GM19099 (cell line): ENCODE data around the gene CDC42SE2.

Experiments
- POLR2A ChIP-seq: IDR thresholded peaks from 3 replicates; pipeline ENCODE4 v1.6.1; 2011; ENCODE audit warnings: low read depth; ENCODE audit not compliant: insufficient read length; ENCODE audit errors: extremely low read depth

The CDC42SE2 gene

DNA sequence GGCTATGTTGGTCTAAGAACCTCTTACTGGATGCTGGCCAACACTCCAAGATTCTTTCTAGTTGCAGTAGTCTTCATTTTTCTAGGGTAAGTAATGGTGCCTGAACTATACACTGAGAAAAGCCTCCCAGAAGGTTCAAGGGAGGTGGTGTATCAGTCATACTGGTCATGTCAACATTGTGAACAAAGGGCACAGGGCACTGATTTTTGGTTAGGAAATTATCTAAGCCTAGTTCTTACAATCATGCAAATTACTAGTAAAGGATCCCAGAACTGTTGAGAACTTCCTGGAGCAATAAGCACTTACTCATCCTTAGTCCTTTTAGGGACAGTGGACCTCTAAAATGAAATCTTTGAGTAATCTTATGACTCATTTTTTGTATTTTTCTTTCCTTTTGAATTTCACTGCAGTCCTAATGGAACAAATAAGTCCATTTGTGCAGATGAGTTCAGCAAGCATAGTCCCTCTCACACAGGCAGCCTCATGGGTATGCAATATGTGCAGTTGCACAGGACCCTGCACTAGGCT is 21.1 kb upstream of the CDC42SE2 start:
- no peak for TF ChIP-seq POLR2A

GRCh38 chr5:131245312-131245711 is 18.5 kb upstream of the CDC42SE2 start:
- no peak for TF ChIP-seq POLR2A

- TF ChIP-seq POLR2A: no peak
Observed at GRCh38 chr5:131245948-131246347, 17.9 kb upstream of the CDC42SE2 start.

- no peak for TF ChIP-seq POLR2A
Observed at GRCh38 chr5:131246504-131246903, 17.3 kb upstream of the CDC42SE2 start.

DNA sequence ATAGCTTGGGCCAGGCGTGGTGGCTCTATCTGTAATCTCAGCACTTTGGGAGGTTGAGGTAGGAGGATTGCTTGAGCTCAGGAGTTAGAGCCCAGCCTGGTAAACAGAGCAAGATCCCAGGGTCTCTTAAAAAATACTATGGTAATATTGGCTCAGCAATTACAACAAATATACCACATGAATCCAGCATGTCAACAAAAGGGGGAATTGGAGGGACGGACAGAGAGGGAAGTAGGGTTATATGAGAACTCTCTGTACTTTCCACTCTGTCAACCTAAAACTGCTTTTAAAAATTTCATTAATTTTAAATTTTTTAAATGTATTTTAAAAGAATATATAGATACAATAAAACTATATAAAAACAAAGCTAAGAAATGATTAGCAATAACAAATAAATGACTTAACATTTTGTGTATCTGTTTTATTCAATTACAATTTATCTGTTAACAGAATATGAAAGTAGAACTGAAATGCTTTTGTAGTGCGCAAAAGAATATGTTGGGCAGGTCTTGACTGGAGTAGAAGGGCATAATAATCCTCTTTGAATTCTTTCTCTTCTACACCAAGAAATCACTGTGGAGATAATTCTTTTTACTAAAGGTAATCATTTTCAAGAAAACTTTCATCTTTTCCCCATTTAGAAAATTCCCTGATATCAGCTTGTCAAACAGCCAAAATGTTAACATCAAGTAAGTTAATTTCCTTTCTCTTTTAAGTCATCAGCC is 12.9 kb upstream of the CDC42SE2 start:
- no peak for TF ChIP-seq POLR2A

DNA sequence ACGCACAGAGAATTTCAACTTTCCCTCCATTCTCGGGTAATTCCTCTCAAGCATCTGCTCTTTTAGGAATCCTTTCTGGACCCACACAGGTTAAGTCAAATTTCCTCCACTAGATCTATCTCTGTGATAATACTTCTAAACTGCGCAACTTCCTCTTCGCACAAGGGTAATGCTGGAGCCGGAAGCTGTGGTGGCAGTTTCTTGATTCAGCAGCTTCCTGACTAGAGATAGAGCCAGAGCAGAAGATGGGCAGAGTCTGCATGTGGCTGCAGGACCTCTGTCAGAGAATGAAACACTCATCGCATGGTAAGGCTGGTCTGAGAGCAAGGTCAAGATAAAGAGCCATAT is 11.1 kb upstream of the CDC42SE2 start:
- TF ChIP-seq POLR2A: peak; percentile 76

- TF ChIP-seq POLR2A: no peak
Observed at GRCh38 chr5:131254741-131255140, 9.1 kb upstream of the CDC42SE2 start.

- no peak for TF ChIP-seq POLR2A
Observed at GRCh38 chr5:131256507-131256823, 7.4 kb upstream of the CDC42SE2 start.

DNA sequence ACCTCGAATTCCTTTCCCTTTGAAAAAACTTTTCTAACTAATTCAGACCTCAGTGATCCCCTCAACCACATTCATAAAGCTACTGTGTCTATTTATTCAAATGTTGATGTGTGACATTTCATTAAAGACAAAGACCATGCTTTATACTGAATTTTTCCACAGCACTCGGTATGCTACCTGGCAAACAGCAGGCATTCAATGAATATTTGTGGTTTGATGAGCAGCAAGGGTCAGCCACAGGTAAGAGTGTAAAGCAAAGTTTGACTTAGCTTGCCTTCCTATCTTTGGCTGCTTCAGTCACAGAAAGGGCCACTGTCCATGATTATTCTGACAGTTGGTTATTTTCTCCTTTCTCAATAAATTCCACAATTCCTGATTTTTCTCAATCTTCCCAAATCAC is 5.1 kb upstream of the CDC42SE2 start:
- no peak for TF ChIP-seq POLR2A

GRCh38 chr5:131259326-131259725 is 4.5 kb upstream of the CDC42SE2 start:
- TF ChIP-seq POLR2A: no peak

- TF ChIP-seq POLR2A: no peak
Observed at GRCh38 chr5:131260895-131261294, 3.0 kb upstream of the CDC42SE2 start.

- no peak for TF ChIP-seq POLR2A
Observed at GRCh38 chr5:131261483-131261882, 2.4 kb upstream of the CDC42SE2 start.

GRCh38 chr5:131262953-131263541 is 806 bp upstream of the CDC42SE2 start:
- TF ChIP-seq POLR2A: no peak

- no peak for TF ChIP-seq POLR2A
Observed at GRCh38 chr5:131264451-131265099, 722 bp downstream of the CDC42SE2 start.

- TF ChIP-seq POLR2A: no peak
Observed at GRCh38 chr5:131265311-131265803, 1.5 kb downstream of the CDC42SE2 start.
